GM19397 (cell line): Measurements from ENCODE around the gene PRPF8.
"Not testable (repeated sequence)": the region's sequence is repeated elsewhere in the genome, so short reads cannot be mapped to it uniquely, and the experiment has no call there.

ENCODE experiments used
- ATAC-seq: cut with Tn5 transposase; IDR thresholded peaks from one replicate; pipeline ENCODE4 v1.9.1; 2021; ENCODE audit warnings: mild to moderate bottlenecking, moderate library complexity; ENCODE audit not compliant: unreplicated experiment

The PRPF8 gene

DNA sequence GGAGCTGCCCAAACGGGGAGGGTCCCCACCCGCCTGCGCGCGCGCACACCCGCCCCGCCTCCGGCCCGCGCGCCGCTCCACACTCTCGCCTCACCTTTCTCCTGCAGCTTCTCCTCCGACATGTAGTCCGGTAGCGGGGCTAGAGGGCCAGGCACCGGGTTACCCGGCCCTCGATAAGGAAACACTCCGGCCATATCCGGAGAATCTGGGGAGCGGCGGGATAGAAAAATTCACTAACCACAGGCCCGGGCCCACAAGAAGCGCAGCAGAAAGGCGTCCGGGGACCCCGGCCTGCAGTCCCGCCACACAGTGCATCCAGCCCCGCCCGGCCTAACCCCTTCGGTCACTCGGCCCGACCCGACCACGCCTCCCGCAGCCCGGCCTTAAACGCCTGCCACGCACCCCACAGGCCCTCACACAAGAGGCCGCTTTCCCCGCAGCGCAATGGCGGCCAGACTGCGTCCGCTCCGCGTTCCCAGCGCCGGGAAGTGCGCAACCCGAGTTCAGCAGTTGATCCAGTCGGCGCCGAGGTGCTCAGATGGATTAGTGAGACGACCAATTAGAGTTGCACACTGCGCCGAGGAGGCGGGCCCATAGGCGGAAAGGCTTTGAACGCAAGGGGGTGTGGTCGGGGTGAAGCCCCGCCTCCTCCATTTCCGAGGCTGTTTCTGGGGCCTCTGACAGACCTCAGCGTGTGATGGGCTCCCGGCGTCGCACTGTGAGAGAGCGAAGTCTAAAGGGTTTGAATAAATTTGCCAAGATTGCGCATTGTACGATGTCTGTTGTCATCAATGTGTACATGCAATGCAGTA is at the start of gene PRPF8:
TSS of gene PRPF8 (minus strand) at position 490 of the 812 bp plus-strand sequence. CDS start at position 194, 296 bp downstream.
- ATAC-seq, result peak; percentile 98

DNA sequence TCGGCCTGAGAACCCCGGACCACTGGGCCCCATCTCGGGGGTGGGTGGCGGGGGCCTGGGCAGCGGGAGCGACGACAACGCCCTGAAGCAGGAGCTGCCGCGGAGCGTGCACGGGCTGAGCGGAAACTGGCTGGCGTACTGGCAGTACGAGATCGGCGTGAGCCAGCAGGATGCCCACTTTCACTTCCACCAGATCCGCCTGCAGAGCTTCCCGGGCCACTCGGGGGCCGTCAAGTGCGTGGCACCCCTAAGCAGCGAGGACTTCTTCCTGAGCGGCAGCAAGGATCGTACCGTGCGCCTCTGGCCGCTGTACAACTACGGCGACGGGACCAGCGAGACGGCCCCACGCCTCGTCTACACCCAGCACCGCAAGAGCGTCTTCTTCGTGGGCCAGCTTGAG is 49.1 kb upstream of the PRPF8 start:
- ATAC-seq, result no peak

DNA sequence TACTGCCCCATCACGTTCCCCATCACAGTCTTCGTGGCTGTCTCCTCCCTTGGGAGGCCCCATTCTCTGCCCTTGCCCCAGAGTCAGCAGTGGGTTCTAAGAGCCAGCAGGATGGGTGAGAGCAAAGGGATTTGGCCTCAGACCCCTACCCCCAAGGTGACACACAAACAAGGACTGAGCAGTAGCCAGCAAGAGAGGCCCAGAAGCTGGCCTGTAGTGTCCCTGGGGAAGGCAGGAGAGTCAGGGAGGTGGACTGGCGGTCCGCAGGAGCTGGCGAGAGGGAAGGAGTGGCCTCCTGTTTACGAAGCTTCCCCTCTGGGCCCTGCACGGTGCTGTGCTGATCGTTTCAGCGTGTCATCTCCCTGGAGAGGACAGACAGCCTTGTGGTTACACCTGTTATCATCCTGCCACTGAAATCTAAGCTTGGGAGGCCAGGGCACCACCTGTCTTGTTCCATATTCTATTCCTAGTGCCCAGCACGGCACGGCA is 48.2 kb upstream of the PRPF8 start:
- no peak for ATAC-seq

DNA sequence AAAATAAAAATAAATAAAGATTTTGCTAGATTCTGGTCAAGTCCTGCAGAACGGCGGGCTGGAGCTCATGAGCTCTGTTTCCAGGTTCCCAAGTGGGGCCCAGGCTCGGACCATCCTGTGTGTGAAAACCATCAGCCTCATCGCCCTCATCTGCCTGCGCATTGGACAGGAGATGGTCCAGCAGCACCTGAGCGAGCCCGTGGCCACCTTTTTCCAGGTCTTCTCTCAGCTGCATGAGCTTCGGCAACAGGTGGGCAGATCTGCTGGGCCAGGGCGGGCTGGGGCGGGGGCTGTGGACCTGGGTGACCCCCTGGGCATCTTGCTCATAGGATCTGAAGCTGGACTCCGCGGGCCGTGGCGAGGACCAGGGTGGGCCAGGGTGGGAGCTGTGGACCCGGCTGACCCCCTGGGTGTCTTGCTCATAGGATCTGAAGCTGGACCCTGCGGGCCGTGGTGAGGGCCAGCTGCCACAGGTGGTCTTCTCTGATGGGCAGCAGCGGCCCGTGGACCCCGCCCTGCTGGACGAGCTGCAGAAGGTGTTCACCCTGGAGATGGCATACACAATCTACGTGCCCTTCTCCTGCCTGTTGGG is 47.7 kb upstream of the PRPF8 start:
- ATAC-seq, result no peak

DNA sequence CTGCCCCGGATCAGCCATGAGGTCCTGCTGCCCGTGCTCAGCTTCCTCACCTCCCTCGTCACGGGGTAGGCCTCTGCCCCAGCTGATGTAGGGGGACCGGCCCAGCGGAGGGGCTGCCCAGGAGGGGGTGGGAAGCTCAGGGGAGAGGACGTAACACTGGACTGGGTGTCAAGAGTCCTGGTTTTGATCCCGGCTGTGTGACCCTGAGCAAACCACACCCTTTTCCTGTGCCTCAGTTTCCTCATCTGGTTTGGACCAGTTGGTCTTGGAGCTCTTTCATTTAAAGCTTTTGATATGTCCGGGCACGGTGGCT is 46.5 kb upstream of the PRPF8 start:
- ATAC-seq, result no peak

DNA sequence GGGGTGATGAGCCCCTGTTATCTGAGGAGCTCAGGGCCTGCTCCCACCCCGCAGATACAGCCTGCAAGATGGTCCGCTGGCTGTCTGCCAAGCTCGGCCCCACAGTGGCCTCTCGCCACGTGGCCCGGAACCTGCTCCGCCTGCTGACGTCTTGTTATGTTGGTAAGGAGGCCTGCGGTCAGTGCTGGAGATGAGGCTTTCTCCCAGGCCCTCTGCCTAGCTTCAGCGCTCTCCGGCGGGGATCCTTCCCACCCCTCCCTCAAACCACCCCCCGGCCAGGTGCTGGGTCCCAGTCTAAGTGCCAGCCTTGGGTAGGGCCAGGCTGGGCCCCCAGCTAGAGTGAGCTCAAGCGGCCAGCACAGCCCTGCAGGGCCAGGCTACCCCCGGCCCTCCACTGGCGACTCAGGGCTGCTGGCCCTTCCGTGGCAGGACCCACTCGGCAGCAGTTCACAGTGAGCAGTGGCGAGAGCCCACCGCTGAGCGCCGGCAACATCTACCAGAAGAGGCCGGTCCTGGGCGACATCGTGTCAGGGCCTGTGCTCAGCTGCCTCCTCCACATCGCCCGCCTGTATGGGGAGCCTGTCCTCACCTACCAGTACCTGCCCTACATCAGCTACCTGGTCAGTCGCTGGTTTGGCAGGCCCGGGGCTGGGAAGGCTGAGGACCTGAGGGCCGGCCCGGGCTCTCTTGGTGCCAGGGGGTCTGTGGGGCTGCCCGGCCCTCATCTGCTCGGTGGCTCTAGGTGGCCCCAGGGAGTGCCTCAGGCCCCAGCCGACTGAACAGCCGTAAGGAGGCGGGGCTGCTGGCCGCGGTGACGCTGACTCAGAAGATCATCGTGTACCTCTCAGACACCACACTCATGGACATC is 45.9 kb upstream of the PRPF8 start:
- ATAC-seq, result no peak

DNA sequence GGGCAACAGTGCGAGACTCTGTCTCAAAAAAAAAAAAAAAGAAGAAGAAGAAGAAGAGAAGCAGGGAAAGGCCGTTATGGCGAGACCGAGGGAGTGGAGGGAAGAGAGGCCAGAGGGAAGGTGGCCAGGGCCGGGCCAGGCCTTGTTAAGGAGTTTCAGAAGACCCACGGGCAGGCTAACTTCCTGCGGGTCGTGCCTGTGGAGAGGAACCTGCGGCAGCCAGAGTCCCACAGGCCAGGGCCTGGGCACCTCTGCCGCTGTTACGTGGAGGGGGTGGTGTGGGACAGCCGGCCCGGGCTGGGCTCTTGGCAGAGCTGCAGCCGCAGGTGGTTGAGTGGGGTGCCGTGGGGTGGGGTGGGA is 45.3 kb upstream of the PRPF8 start:
- ATAC-seq, result no peak

DNA sequence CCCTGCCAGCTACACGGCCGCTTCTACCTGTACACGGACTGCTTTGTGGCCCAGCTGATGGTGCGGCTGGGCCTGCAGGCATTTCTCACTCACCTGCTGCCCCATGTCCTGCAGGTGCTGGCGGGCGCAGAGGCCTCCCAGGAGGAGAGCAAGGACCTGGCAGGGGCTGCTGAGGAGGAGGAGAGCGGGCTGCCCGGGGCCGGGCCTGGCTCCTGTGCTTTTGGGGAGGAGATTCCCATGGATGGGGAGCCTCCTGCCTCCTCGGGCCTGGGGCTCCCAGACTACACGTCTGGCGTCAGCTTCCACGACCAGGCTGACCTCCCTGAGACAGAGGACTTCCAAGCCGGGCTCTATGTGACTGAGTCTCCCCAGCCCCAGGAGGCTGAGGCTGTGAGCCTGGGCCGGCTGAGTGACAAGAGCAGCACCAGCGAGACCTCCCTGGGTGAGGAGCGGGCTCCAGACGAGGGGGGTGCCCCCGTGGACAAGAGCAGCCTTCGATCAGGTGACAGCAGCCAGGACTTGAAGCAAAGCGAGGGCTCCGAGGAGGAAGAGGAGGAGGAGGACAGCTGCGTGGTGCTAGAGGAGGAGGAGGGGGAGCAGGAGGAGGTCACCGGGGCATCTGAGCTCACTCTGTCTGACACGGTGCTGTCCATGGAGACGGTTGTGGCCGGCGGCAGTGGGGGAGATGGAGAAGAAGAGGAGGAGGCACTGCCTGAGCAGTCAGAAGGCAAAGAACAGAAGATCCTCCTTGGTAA is 43.4 kb upstream of the PRPF8 start:
- no peak for ATAC-seq

DNA sequence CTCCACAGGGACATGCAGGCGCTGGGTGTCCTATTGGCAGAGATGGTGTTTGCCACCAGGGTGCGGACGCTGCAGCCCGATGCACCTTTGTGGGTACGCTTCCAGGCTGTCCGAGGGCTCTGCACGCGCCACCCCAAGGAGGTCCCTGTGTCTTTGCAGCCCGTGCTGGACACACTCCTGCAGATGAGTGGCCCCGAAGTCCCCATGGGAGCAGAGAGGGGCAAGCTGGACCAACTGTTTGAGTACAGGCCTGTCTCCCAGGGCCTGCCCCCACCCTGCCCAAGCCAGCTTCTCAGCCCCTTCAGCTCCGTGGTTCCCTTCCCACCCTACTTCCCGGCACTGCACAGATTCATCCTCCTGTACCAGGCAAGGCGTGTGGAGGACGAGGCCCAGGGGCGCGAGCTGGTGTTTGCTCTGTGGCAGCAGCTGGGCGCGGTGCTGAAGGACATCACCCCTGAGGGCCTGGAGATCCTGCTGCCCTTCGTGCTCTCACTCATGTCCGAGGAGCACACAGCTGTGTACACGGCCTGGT is 42.7 kb upstream of the PRPF8 start:
- ATAC-seq, result no peak

DNA sequence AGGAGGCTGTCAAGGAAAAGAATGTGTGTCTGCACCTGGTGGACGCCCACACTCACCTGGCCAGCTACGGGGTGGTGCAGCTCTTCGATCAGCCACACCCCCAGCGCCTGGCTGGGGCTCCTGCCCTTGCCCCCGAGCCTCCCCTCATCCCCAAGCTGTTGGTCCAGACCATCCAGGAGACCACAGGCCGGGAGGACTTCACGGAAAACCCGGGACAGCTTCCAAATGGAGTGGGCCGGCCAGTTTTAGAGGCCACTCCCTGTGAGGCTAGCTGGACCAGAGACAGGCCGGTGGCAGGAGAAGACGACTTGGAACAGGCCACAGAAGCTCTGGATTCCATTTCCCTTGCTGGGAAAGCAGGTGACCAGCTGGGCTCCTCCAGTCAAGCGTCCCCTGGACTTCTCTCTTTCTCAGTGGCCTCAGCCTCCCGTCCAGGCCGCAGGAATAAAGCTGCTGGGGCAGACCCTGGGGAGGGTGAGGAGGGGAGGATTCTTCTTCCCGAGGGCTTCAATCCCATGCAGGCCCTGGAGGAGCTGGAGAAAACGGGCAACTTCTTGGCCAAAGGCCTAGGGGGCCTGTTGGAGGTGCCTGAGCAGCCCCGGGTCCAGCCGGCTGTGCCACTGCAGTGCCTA is 42.1 kb upstream of the PRPF8 start:
- no peak for ATAC-seq

DNA sequence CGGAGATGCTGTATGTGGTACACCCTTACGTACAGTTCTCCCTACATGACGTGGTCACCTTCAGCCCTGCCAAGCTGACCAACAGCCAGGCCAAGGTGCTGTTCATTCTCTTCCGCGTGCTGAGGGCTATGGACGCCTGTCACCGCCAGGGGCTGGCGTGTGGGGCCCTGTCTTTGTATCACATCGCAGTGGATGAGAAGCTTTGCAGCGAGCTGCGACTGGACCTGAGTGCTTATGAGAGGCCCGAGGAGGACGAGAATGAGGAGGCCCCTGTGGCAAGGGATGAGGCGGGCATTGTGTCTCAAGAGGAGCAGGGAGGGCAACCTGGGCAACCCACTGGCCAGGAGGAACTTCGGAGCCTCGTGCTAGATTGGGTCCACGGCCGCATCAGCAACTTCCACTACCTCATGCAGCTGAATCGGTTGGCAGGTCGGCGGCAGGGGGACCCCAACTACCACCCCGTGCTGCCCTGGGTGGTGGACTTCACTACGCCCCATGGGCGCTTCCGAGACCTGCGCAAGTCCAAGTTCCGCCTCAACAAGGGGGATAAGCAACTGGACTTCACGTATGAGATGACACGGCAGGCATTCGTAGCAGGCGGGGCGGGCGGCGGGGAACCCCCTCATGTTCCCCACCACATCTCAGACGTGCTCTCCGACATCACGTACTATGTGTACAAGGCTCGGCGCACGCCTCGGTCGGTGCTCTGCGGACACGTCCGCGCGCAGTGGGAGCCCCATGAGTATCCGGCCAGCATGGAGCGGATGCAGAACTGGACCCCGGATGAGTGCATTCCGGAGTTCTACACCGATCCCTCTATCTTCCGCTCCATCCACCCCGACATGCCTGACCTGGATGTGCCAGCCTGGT is 41.2 kb upstream of the PRPF8 start:
- ATAC-seq, result no peak

DNA sequence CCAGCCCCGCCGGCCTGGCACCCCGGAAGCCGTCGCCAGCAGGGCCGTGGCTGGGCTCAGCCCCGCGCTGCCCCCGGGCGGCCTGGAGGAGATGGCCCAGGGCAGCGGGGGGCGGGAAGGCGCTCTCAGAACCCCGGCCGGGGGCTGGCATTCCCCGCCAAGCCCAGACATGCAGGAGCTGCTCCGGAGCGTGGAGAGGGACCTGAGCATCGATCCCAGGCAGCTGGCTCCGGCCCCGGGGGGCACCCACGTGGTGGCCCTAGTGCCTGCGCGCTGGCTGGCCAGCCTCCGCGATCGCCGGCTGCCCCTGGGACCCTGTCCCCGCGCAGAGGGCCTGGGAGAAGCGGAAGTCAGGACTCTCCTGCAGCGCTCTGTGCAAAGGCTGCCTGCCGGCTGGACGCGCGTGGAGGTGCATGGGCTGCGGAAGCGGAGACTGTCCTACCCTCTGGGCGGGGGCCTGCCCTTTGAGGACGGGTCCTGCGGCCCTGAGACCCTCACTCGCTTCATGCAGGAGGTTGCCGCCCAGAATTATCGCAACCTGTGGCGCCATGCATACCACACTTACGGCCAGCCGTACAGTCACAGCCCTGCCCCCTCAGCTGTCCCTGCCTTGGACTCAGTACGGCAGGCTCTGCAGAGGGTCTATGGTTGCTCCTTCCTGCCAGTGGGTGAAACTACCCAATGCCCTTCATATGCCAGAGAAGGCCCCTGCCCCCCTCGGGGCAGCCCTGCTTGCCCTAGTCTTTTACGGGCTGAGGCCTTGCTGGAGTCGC is 40.4 kb upstream of the PRPF8 start:
- peak; percentile 12 for ATAC-seq

DNA sequence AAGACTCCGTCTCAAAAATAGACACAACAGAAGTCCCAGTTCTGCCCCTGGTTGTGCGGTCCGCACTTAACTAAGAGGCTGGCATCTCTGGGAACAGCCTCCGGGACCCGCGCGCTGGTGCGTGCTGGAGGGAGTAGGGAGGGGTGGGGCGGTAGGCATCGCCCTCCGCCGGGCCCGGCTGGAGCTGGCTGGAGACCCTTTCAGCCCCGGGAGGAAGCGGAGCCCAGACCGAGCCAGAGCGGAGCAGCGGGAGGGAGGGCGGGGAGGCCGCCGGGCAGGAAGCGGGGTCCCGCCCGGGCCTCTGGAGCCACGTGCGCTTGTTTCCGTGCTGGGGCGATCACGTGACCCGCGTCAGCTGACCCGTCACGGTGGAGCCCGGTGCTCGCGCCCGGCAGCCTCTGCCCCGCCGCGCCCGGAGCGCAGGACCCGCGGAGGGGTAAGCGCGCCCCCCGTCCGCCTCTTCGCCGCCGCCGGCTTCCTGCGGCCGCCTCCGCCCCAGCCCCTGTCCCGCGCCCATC is 39.7 kb upstream of the PRPF8 start, which contains the start of gene WDR81:
TSS of gene WDR81 (plus strand) at position 354 of the 518 bp plus-strand sequence. CDS start 256 bp downstream, outside the sequence.
- ATAC-seq, result peak; percentile 62

DNA sequence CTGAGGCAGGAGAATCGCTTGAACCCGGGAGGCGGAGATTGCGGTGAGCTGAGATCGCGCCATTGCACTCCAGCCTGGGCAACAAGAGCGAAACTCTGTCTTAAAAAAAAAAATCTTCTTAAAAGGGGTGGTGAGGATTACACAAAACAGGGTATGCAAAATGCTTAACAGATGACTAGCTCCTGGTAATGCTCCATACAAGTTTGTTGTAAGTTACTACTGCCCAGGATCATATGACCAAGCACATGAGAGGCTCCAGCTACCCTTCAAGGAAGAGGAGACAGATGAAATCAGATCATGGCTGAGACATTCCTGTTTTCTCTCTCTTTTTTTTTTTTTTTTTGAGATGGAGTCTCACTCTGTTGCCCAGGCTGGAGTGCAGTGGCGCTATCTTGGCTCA is 37.4 kb upstream of the PRPF8 start:
- not testable (repeated sequence) for ATAC-seq

DNA sequence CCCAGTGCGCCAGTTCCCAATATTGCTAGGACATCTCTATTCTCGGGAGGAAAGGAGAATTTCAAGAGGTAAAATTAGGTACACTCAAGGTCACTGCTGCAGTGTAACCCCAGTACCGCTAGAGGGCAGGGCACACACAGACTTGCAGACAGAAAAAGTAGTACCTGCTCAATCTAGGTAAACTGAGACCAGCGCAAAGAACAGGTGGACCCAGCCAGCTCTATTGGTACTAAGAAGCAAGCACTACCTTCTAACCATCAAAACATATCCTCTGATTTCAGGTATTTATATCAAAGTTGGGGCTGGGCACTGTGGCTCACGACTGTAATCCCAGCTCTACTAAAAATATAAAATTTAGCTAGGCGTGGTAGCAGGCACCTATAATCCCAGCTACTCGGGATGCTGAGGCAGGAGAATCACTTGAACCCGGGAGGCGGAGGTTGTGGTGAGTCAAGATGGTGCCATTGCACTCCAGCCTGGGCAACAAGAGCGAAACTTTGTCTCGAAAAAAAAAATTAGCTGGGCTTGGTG is 36.3 kb upstream of the PRPF8 start:
- ATAC-seq, result no peak

DNA sequence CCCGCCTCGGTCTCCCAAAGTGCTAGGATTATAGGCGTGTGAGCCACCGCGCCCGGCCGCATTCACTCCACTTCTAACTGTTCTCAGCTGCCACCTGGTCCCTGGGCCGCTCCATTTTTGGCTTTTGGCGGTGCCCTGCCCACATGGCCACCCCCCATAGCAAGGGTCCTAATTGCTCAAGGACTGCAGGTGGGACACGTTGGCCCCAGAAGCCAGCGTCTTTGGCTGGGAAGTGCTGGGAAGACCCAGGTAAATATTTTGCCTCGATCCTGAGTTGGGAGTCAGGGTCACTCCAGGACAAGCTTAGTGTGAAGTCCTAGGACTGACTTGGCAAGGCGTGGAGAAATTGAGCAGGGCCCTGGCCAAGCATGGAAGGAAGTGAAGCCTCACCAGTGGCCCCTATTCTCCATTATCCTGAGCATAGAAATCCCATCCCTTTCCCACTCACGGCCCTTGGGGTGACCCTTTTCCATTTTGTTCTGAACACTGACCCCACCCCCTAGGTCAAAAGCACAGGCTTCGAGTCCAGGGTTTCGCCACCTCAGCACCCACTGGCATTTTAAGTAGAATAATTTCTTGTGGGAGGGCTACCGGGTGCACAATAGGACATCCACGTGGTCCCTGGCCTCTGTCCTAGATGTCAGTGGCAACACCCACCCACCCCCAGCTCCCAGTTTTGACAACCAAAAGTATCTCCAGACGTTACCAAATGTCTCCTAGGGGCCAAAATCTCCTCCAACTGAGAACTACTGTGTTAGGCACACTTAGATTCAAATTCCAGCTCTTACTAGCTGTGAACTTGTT is 33.9 kb upstream of the PRPF8 start:
- no peak for ATAC-seq
